ENCODE measurements around the gene DTNB. TPM values are rescaled to one million over a fixed set of nuclear protein-coding genes. Genes with fewer than 3 reads are reported as not detected.

DTNB gene
- total RNA-seq, 4 donors from 2014 or later = 3.0 to 7.5 (median 4.3) TPM

GRCh38 chr2:25698752-25699151 is 25.4 kb upstream of the DTNB start:
- intact Hi-C loops (cut with DNase I) = no loop called here
- Histone ChIP-seq H3K4me3 (no peak overlapping the region), H3K27me3 (no peaks in the 10 kb centered on the region), H3K27ac (replicated peaks in 1 of 4) (no peak overlapping the region), H3K4me1 (peaks cover 6 to 13% (median 9%) of the 10 kb centered on the region in 4 donors), H3K36me3 (no peaks in the 10 kb centered on the region), H3K9me3 (no peaks in the 10 kb centered on the region)
- no peak for TF ChIP-seq CTCF (IDR thresholded peaks at IDR 0.05)
- no peak for TF ChIP-seq POLR2A (IDR thresholded peaks at IDR 0.05; ENCODE audit: low read depth)
- no peak for TF ChIP-seq EP300 (IDR thresholded peaks at IDR 0.05)
- TF ChIP-seq POLR2AphosphoS5 (IDR thresholded peaks at IDR 0.05) = no peak
- no peak for DNase-seq (ENCODE audit: extremely low spot score)

GRCh38 chr2:25697559-25698341 is 24.4 kb upstream of the DTNB start:
- 51% methylated on average over 17 of the region's 17 CpGs for WGBS
- no peaks in the 10 kb centered on the region for H3K36me3 ChIP-seq
- peak overlapping the region in 1 of 4 donors; percentile 2 for H3K4me3 ChIP-seq
- H3K27ac ChIP-seq (replicated peaks in 1 of 4) = no peak overlapping the region
- no peak for DNase-seq (ENCODE audit: extremely low spot score)
- intact Hi-C loops (cut with DNase I) = no loop called here
- peaks cover 6 to 13% (median 9%) of the 10 kb centered on the region in 4 donors for H3K4me1 ChIP-seq
- no peaks in the 10 kb centered on the region for H3K27me3 ChIP-seq
- no peaks in the 10 kb centered on the region for H3K9me3 ChIP-seq
- TF ChIP-seq EP300 (IDR thresholded peaks at IDR 0.05) (no peak), POLR2AphosphoS5 (IDR thresholded peaks at IDR 0.05) (no peak), POLR2A (IDR thresholded peaks at IDR 0.05; ENCODE audit: low read depth) (no peak), CTCF (IDR thresholded peaks at IDR 0.05) (no peak)

GRCh38 chr2:25692737-25693445 is 19.5 kb upstream of the DTNB start:
- no peak overlapping the region for H3K27ac ChIP-seq (replicated peaks in 1 of 4)
- no peak overlapping the region for H3K4me3 ChIP-seq
- H3K4me1 ChIP-seq = peaks cover 2 to 4% (median 3%) of the 10 kb centered on the region in 4 donors
- intact Hi-C loops (cut with DNase I) = no loop called here
- H3K36me3 ChIP-seq = no peaks in the 10 kb centered on the region
- no peaks in the 10 kb centered on the region for H3K27me3 ChIP-seq
- TF ChIP-seq EP300 (IDR thresholded peaks at IDR 0.05) (no peak), POLR2A (IDR thresholded peaks at IDR 0.05; ENCODE audit: low read depth) (no peak), CTCF (IDR thresholded peaks at IDR 0.05) (no peak), POLR2AphosphoS5 (IDR thresholded peaks at IDR 0.05) (no peak)
- WGBS = 94% methylated on average over 6 of the region's 6 CpGs
- no peaks in the 10 kb centered on the region for H3K9me3 ChIP-seq
- DNase-seq (ENCODE audit: extremely low spot score) = no peak

- Histone ChIP-seq H3K4me1 (no peaks in the 10 kb centered on the region), H3K4me3 (no peak overlapping the region), H3K27me3 (no peaks in the 10 kb centered on the region), H3K9me3 (no peaks in the 10 kb centered on the region), H3K27ac (replicated peaks in 1 of 4) (no peak overlapping the region), H3K36me3 (no peaks in the 10 kb centered on the region)
- DNase-seq (ENCODE audit: extremely low spot score) = no peak
- WGBS = 83% methylated on average over 4 of the region's 4 CpGs
- no peak for TF ChIP-seq POLR2AphosphoS5 (IDR thresholded peaks at IDR 0.05)
- TF ChIP-seq POLR2A (IDR thresholded peaks at IDR 0.05; ENCODE audit: low read depth) = no peak
- TF ChIP-seq CTCF (IDR thresholded peaks at IDR 0.05) = no peak
- no peak for TF ChIP-seq EP300 (IDR thresholded peaks at IDR 0.05)
- intact Hi-C loops (cut with DNase I) = no loop called here
These were observed 18.8 kb upstream of the DTNB start for GRCh38 chr2:25692143-25692542.

All from esophagus muscularis mucosa (tissue), 4 donors.